ENCODE data around the gene COL2A1.

COL2A1 gene

DNA sequence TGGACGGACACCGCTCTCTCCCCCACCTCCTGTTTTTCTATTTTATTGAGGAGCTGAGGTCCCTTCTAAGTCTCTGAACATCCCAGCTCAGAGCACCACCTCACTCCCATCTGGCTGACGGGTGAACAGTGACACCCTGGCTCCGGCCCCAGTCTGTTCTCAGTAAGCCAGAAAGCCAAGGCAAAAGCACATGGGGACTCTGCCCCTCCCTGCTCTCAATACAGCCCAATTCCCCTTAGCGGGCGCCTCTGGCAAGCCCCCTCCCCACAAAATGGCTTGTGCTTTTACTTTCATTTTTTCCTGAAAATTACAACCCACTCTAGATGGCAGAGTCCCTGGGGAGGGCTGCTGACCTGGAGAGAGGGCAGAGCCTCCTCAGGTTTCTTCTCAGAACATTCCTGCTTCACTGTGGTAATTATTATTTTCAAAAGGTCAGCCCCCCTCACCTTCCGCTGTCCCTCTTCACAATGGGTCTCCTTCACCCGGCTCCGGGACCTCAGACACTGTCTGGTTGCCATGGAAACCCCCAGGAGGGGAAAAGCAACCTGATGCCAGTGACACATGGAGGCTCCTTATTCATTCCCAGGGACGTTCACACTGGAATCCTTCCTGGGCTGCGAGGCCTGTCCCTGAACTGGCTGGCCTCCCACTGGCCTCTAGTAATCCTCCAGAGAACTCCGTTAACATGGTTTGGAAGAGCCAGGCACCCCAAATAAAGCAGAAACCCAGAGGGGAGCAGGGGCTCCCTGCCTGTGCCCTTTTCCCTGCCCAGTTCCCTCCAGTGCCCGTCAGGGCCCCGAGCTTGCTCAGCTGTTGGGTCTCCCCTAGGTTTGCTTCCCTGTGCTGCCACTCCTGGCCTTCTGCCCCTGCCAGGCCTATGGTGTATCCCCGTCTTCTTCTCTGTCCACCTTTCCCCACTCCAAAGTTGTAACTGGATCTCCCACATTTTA is 15.9 kb downstream of the COL2A1 start:
- DNase-seq = peak; percentile 38

DNA sequence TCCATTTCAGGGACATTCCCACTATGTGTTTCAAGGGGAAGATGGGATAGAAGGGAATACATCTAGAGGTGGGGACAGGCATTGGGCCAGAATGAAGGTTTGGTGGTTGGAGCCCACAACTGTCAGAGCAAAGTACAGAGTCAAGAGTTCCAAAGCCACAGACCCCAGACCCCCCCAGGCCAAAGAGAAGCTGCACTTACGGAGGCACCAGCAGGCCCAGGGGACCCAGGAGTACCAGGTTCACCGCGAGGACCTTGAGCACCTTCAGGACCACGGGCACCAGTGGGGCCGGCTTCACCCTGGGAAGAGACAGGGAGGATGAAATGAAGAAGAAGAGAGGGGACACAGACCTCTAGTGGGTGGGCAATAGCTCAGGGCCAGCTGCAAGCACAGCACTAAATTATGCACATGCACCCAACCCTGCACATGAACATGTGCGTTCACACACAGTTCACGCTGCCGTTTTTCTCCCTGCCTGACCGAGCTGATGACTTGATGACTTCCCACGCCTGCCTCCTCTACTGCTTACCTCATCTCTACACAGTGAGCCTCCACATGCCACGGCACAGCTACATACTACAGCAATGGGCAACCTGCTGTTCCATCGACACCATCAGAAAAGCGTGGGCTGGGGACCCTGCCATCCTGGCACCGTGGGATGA is 16.7 kb downstream of the COL2A1 start:
- no peak for DNase-seq

DNA sequence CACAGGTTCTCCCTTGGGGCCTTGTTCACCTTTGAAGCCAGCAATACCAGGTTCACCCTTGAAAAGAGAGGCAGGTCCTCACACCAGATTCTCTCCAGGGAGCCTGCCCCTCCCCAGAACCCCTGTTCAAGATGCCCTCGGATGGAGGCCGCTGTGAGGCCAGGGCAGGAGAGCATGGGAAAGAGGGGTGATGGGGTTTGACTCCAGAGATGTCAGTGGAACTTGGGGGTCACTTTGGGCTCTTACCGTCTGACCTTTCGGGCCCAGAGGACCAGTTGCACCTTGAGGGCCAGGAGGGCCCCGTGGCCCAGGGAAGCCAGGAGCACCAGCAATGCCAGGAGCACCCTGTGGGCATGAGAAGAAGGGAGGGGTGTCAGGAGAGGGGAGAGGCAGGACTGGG is 17.4 kb downstream of the COL2A1 start:
- no peak for DNase-seq

- no peak for DNase-seq
Observed at GRCh38 chr12:47986291-47986660, 18.0 kb downstream of the COL2A1 start.

- no peak for DNase-seq
Observed at GRCh38 chr12:47985596-47986290, 18.5 kb downstream of the COL2A1 start.

DNA sequence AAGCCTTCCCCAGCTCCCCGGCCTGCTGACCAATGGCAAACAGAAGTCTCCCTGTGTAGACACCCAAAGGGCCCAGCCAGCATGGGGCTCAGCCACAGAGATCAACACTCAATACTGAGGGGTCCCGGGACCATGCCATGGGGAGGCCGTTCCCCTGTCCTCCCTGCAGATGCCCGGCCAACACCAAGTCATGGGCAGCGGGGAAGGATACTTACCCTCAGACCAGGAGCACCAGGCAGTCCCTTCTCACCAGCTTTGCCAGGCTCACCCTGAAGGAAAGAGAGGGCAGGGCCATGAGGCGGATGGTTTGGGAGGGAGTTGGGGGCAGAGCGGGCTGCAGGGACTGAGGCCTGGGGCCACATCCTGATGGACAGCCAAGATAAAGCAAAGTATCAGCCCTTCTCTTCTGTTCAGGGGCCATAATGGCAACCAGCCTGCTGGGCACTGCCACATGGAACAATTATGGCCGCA is 19.9 kb downstream of the COL2A1 start:
- no peak for DNase-seq

DNA sequence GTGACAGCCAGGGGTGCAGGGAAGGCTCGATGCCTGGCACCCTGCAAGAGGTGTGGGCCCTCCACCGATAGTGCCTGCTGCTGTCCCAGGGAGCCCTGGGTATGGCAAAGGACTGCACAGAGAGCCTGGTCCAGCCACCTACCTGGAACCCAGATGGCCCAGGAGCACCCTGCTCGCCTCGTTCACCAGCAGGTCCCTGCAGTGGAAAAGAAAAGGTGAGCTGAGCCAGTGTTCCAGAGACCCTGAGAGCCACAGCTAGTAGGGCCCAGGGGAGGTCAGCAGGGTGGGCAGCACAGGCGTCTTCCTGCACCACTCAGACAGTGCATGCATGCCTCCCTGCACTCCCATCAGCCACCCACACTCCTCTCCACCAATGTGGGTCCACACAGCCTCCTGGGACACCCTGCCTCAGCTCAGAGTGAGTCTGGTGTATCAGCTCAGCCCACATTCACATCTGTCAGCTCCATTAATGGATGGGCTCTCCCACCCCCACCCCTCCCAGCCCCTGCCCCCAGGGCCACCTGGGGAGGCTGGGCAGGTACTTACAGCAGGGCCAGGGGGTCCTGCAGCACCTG is 20.6 kb downstream of the COL2A1 start:
- no peak for DNase-seq

DNA sequence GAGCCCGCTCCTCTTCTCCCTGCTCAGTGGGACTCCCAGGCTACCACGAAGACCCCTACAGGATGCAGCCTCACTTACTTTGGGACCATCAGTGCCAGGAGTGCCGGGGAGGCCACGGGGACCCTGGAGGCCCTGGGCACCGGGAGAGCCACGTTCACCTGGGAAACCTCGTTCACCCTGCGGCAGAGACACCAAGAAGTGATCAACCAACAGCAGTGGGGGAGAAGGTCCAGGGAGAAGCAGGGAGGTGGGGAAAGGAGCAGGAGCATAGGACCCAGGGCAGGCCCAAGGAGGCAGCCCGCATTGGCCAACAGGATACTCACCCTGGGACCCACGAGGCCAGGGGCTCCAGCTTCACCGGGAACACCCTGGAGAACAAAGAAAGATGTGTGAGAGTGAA is 21.5 kb downstream of the COL2A1 start:
- no peak for DNase-seq

GRCh38 chr12:47982311-47982710 is 22.0 kb downstream of the COL2A1 start:
- no peak for DNase-seq

DNA sequence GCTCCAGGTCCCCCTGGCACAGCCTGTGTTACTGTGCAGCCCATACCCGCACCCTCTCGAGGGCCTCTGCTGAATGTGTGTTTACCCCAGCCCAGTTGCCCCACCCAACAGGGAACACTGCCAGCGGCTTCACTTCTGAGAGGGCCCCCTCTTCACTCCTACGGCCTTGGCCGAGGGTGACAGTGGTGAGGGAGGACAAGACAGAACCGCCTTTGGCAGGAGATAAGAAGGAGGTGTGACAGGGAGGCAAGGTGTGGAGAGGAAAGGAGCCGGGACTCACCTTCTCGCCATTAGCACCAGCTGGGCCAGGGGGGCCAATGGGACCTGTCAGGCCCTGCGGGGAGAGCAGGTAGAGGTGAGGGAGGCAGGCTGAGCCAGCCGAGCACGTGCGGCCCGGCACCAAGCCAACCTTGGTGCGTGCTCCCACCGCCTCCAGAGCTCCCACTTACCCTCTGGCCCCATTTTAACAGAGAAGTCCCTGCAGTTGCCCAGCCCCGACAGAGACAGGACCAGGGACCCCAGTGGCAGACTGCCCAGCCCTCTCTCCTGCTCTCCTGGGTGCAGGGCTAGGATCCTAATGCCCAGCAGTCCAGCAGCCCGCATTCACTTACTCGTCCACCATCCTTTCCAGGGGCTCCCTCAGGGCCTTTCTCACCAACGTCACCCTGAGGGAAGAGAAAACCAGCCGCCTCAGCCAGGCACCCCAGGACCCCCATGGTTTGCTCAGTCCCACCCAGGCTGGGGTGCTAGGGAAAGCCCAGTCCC is 22.6 kb downstream of the COL2A1 start:
- DNase-seq = no peak

GRCh38 chr12:47980779-47981495 is 23.3 kb downstream of the COL2A1 start:
- DNase-seq = no peak

GRCh38 chr12:47980197-47980596 is 24.1 kb downstream of the COL2A1 start:
- DNase-seq = no peak

DNA sequence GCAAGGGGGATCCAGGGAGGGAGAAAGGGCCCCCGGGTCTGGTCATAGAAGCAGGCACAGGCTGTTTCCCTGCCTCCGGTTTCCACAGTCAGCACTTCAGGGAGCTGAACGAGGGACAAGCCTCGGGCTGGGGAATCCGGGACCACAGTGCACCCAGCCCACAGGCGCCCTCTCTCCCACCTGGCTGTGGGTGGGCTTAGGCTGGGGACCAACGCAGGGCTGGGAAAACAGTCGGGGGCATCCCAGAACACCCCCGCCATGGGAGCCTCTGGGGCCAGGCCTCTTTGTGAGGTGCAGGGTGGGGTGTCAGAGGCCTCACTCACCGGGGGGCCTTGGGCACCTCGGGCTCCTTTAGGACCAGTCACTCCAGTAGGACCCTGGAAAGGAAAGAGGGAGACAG is 24.6 kb downstream of the COL2A1 start:
- no peak for DNase-seq

- DNase-seq = no peak
Observed at GRCh38 chr12:47979166-47979565, 25.1 kb downstream of the COL2A1 start.

GRCh38 chr12:47978598-47978873 is 25.7 kb downstream of the COL2A1 start:
- no peak for DNase-seq

GRCh38 chr12:47977772-47978597 is 26.3 kb downstream of the COL2A1 start:
- DNase-seq = no peak

GRCh38 chr12:47977046-47977771 is 27.1 kb downstream of the COL2A1 start:
- no peak for DNase-seq

DNA sequence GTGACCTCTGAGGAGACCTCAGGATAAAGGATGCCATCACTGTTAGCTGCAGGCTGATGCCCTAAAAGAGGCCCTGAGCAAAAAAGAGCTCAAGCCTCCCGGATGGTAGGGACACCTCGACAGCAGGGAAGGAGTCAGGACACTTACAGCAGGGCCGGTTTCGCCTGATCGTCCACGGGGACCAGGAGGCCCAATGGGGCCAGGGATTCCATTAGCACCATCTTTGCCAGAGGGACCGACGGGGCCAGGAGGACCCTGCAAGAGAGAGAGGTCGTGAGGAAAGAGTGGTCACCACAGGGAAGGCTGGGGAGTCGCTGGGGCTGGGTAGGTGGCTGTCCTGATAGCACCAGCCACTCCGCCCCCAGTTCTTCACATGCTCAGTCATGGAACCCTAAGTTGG is 28.5 kb downstream of the COL2A1 start:
- DNase-seq = no peak

DNA sequence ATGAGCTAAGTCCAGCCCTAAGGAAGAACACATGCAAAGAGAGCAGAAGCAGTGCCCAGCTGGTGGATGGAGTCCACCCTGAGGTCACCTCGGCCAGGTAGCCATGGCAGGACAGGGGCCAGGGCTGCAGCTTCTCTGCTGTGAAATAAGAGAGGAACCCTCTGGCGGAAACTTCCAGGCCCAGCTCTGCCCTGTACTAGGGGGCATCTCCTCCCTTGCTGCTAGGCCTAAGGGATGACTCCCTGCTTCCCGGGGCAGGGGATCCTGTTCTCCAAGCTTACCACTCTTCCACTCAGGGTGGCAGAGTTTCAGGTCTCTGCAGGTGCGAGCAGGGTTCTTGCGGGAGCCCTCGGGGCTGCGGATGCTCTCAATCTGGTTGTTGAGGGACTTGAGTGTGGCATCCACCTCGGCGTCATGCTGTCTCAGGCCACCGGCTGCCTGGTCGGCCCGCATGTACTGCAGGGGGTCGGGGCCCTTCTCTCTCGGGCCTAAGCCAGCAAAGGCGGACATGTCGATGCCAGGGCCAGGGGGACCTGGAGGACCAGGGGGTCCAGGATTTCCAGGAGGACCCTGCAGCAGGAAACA is 29.1 kb downstream of the COL2A1 start:
- no peak for DNase-seq

- DNase-seq = no peak
Observed at GRCh38 chr12:47973870-47974269, 30.4 kb downstream of the COL2A1 start.

Measured in fibroblast of skin of right quadriceps (primary cell).